Suprapubic skin (tissue), 4 donors: ENCODE data around the gene RAPGEF5. TPM values are rescaled to one million over a fixed set of nuclear protein-coding genes. Genes with fewer than 3 reads are reported as not detected.
"Not testable (repeated sequence)": the region's sequence is repeated elsewhere in the genome, so short reads cannot be mapped to it uniquely, and the experiment has no call there.

Experiments
- DNase-seq, 2 donors: peaks; one replicate each; pipeline ENCODE4 v3.0.0-alpha.2; 2019; ENCODE audit warnings: low spot score in 2 of 2
- H3K27ac ChIP-seq: fragments of 200-600 bp; sonication (generic); one replicate; pipeline ENCODE4 v1.5.1; 2019
- H3K27me3 ChIP-seq: fragments of 200-600 bp; sonication (generic); one replicate; pipeline ENCODE4 v1.5.1; 2019
- H3K36me3 ChIP-seq: fragments of 200-600 bp; sonication (generic); one replicate; pipeline ENCODE4 v1.5.1; 2019
- H3K4me1 ChIP-seq: fragments of 200-600 bp; sonication (generic); one replicate; pipeline ENCODE4 v1.5.1; 2019
- H3K4me3 ChIP-seq: fragments of 200-600 bp; sonication (generic); one replicate; pipeline ENCODE4 v1.5.1; 2019; ENCODE audit warnings: mild to moderate bottlenecking
- H3K9me3 ChIP-seq: fragments of 200-600 bp; sonication (generic); one replicate; pipeline ENCODE4 v1.5.1; 2019
- EP300 ChIP-seq: sonication (generic); formaldehyde crosslinking; IDR thresholded peaks from one replicate; pipeline ENCODE4 v1.6.1; 2017; ENCODE audit warnings: antibody characterized with exemption
- POLR2A ChIP-seq, 2 donors: fragments of 450-650 bp; IDR thresholded peaks; one replicate each; pipeline ENCODE4 v1.6.1; 2017; ENCODE audit warnings: antibody characterized with exemption in 2 of 2, mild to moderate bottlenecking in 2 of 2, moderate library complexity in 2 of 2
- POLR2AphosphoS5 ChIP-seq, 3 donors: sonication (generic); formaldehyde crosslinking; IDR thresholded peaks; one replicate each; pipeline ENCODE4 v1.6.1; 2017; ENCODE audit warnings: antibody characterized with exemption in 3 of 3
- WGBS: methylation state at CpG from one replicate; pipeline ENCODE4 v1.1.5; 2018; 5-methylcytosine and 5-hydroxymethylcytosine counted together
- total RNA-seq, 4 donors: library from RNA; depleted of rRNA; stranded (reverse); fragments of >200 nt; gene quantifications; one replicate each; pipeline ENCODE4 v1.1.0, GENCODE V29; 2016
- TF ChIP-seq, protein P1 (sequence below), 2 donors: fragments of 200-600 bp in 1 of 2; fragments of 450-650 bp in 1 of 2; sonication (generic) in 1 of 2; IDR thresholded peaks; one replicate each; pipeline ENCODE4 v1.5.1; 2016 to 2019; ENCODE audit warnings: antibody characterized with exemption in 2 of 2, mild to moderate bottlenecking in 1 of 2, moderate library complexity in 1 of 2

RAPGEF5 gene
- total RNA-seq, 4 donors from 2014 or later = 22.6 to 88.5 (median 26.9) TPM

DNA sequence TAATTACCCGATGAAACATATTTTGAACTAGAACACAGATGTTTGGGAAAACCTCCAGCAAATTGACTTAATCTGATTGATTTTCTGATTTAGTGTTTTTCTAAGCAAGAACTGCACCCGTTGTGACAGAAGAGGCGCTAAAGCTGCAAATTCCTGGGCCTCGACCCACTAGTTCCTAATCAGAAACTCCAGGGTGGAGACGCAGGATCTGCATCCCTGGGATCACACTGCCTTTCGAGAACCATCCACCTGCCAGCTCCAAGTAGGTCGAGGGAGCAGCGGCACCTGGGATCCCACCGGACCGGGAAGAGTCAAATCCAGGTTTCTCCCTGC is 274.4 kb downstream of the RAPGEF5 start:
- peaks cover 16% of the 10 kb centered on the region for H3K4me1 ChIP-seq
- DNase-seq = no peak
- peak overlapping the region; percentile 82 for H3K27ac ChIP-seq
- peaks cover 19% of the 10 kb centered on the region for H3K27me3 ChIP-seq
- peak overlapping the region; percentile 66 for H3K4me3 ChIP-seq
- TF ChIP-seq POLR2A (IDR thresholded peaks at IDR 0.05) (no peak), EP300 (no peak), POLR2AphosphoS5 (IDR thresholded peaks at IDR 0.05) (no peak)
- TF ChIP-seq, protein P1, sequence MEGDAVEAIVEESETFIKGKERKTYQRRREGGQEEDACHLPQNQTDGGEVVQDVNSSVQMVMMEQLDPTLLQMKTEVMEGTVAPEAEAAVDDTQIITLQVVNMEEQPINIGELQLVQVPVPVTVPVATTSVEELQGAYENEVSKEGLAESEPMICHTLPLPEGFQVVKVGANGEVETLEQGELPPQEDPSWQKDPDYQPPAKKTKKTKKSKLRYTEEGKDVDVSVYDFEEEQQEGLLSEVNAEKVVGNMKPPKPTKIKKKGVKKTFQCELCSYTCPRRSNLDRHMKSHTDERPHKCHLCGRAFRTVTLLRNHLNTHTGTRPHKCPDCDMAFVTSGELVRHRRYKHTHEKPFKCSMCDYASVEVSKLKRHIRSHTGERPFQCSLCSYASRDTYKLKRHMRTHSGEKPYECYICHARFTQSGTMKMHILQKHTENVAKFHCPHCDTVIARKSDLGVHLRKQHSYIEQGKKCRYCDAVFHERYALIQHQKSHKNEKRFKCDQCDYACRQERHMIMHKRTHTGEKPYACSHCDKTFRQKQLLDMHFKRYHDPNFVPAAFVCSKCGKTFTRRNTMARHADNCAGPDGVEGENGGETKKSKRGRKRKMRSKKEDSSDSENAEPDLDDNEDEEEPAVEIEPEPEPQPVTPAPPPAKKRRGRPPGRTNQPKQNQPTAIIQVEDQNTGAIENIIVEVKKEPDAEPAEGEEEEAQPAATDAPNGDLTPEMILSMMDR (IDR thresholded peaks at IDR 0.05) = no peak
- 2% methylated on average over 10 of the region's 10 CpGs for WGBS
- H3K9me3 ChIP-seq = no peaks in the 10 kb centered on the region
- no peaks in the 10 kb centered on the region for H3K36me3 ChIP-seq

DNA sequence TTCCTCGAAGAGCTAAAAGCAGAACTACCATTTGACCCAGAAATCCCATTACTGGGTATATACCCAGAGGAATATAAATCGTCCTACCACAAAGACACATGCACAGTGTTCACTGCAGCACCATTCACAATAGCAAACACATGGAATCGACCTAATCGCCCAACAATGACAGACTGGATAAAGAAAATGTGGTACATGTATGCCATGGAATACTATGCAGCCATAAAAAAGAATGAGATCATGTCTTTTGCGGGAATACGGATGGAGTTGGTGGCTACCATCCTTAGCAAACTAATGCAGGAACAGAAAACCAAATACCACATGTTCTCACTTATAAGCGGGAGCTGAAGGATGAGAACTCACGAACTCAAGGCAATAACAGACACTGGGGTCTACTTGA is 276.7 kb downstream of the RAPGEF5 start:
- not testable (repeated sequence) for H3K9me3 ChIP-seq, H3K36me3 ChIP-seq, DNase-seq, H3K4me3 ChIP-seq, H3K27ac ChIP-seq
- WGBS = 94% methylated on average over 8 of the region's 8 CpGs
- H3K27me3 ChIP-seq = peaks cover 26% of the 10 kb centered on the region
- H3K4me1 ChIP-seq = peaks cover 16% of the 10 kb centered on the region

DNA sequence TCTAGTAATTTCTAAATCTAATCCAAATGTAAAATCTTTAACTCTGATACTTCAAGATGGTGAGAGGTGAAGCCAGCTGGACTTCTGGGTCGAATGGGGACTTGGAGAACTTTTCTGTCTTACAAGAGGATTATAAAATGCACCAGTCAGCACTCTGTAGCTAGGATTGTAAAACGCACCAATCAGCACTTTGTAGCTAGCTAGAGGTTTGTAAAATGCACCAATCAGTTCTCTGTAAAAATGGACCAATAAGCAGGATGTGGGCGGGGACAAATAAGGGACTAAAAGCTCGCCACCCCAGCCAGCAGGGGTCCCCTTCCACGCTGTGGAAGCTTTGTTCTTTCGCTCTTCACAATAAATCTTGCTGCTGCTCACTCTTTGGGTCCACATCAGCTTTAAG is 278.1 kb downstream of the RAPGEF5 start:
- not testable (repeated sequence) for H3K36me3 ChIP-seq, H3K9me3 ChIP-seq, H3K4me3 ChIP-seq, H3K27ac ChIP-seq, DNase-seq
- H3K4me1 ChIP-seq = peaks cover 15% of the 10 kb centered on the region
- WGBS = 86% methylated on average over 6 of the region's 6 CpGs
- peaks cover 26% of the 10 kb centered on the region for H3K27me3 ChIP-seq

DNA sequence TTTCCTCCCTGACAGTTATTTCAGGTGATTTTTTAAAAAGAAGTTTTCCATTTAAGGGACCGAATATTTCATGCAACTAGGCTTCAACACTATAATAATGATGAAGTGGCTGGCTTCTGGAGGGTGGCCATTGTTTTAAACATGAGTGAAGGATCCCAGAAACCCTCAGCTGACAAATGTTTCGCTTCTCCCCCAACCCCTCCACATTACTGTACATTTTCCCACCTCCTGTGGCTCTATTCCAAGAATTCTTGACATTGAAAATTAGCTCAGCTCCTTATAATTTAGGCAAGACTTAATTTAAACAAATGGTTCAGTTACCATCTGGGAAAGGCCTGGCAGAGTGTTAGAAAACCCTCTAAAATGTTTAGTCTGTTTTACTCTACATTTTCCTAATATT is 281.4 kb downstream of the RAPGEF5 start:
- no peaks in the 10 kb centered on the region for H3K36me3 ChIP-seq
- no peaks in the 10 kb centered on the region for H3K9me3 ChIP-seq
- WGBS = 80% methylated on average over 2 of the region's 2 CpGs
- no peak overlapping the region for H3K27ac ChIP-seq
- no peak for DNase-seq
- H3K4me1 ChIP-seq = no peaks in the 10 kb centered on the region
- peaks cover 26% of the 10 kb centered on the region for H3K27me3 ChIP-seq
- no peak overlapping the region for H3K4me3 ChIP-seq
- no peak for TF ChIP-seq EP300
- TF ChIP-seq POLR2A (IDR thresholded peaks at IDR 0.05) = no peak
- no peak for TF ChIP-seq POLR2AphosphoS5 (IDR thresholded peaks at IDR 0.05)
- TF ChIP-seq, protein P1 (IDR thresholded peaks at IDR 0.05) = no peak

DNA sequence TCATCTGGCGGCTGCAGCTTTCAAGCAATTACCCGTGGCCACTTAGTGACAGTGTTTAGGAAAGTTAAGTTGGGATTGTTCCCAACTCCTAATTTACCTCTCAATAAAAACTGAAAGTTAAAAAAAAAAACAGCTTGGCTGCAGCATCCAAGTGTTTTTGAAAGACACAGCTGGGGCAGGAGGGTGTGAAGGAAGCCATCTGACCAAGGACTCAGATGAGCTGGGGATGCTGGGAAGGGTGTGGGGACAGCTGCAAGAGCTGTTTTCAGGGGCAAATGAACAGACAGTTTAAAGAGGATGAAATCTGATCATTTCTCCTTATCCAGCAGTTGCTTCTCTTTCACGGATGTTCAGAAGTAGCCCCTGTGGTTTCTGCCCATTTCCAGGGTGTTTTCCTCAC is 282.1 kb downstream of the RAPGEF5 start:
- DNase-seq = no peak
- H3K27me3 ChIP-seq = peaks cover 26% of the 10 kb centered on the region
- H3K27ac ChIP-seq = no peak overlapping the region
- no peak overlapping the region for H3K4me3 ChIP-seq
- H3K9me3 ChIP-seq = no peaks in the 10 kb centered on the region
- no peaks in the 10 kb centered on the region for H3K36me3 ChIP-seq
- no peaks in the 10 kb centered on the region for H3K4me1 ChIP-seq
- 59% methylated on average over 3 of the region's 3 CpGs for WGBS
- TF ChIP-seq POLR2AphosphoS5 (IDR thresholded peaks at IDR 0.05) = no peak
- TF ChIP-seq EP300 = no peak
- TF ChIP-seq, protein P1 (IDR thresholded peaks at IDR 0.05) = no peak
- TF ChIP-seq POLR2A (IDR thresholded peaks at IDR 0.05) = no peak

Other genes starting within 250 kb of the RAPGEF5 start
- gene STEAP1B, start 143.0 kb upstream of the RAPGEF5 start, total RNA-seq = under 1 TPM in 1 of 4 donors, not detected in 3; 0.64 TPM